NCI-H146 (cell line): ENCODE measurements around the gene CD82.
A peak's percentile ranks its signal among the peaks of the same experiment; 100 is the strongest.

Experiments
- DNase-seq: peaks from one replicate; lab custom pipeline; 2025; lab: John Stamatoyannopoulos, UW

CD82 gene

GRCh38 chr11:44565211-44565952 is at the start of gene CD82:
CD82 (plus strand) TSS chr11:44565663; CDS start chr11:44594663, 29,000 bp downstream.
- peak; percentile 99 for DNase-seq

- no peak for DNase-seq
These were observed 48.6 kb upstream of the CD82 start for GRCh38 chr11:44516688-44517507.

- no peak for DNase-seq
These were observed 47.9 kb upstream of the CD82 start for GRCh38 chr11:44517541-44517940.

GRCh38 chr11:44518968-44519550 is 46.4 kb upstream of the CD82 start:
- DNase-seq = no peak

- no peak for DNase-seq
These were observed 45.3 kb upstream of the CD82 start for GRCh38 chr11:44519989-44520737.

GRCh38 chr11:44521148-44521547 is 44.3 kb upstream of the CD82 start:
- no peak for DNase-seq

GRCh38 chr11:44522294-44522693 is 43.2 kb upstream of the CD82 start:
- no peak for DNase-seq

- DNase-seq = no peak
These were observed 41.1 kb upstream of the CD82 start for GRCh38 chr11:44524346-44524745.

GRCh38 chr11:44524751-44525201 is 40.7 kb upstream of the CD82 start:
- DNase-seq = no peak

- no peak for DNase-seq
These were observed 39.8 kb upstream of the CD82 start for GRCh38 chr11:44525473-44526252.

GRCh38 chr11:44526438-44526837 is 39.0 kb upstream of the CD82 start:
- DNase-seq = no peak

GRCh38 chr11:44527476-44527875 is 38.0 kb upstream of the CD82 start:
- DNase-seq = no peak

GRCh38 chr11:44528103-44528502 is 37.4 kb upstream of the CD82 start:
- no peak for DNase-seq

- DNase-seq = no peak
These were observed 36.9 kb upstream of the CD82 start for GRCh38 chr11:44528581-44528980.

GRCh38 chr11:44529895-44530412 is 35.5 kb upstream of the CD82 start:
- DNase-seq = no peak

GRCh38 chr11:44530413-44531115 is 34.9 kb upstream of the CD82 start:
- no peak for DNase-seq

- no peak for DNase-seq
These were observed 34.4 kb upstream of the CD82 start for GRCh38 chr11:44531116-44531504.

- DNase-seq = no peak
These were observed 33.8 kb upstream of the CD82 start for GRCh38 chr11:44531636-44532035.

- no peak for DNase-seq
These were observed 32.7 kb upstream of the CD82 start for GRCh38 chr11:44532809-44533208.

GRCh38 chr11:44533921-44534711 is 31.3 kb upstream of the CD82 start:
- DNase-seq = no peak
